K562 (cell line): ENCODE measurements around the gene NRIP2. TPM values are rescaled to one million over a fixed set of nuclear protein-coding genes. Genes with fewer than 3 reads are reported as not detected.

Experiments
- BRF2 ChIP-seq: IDR thresholded peaks from 3 replicates; pipeline ENCODE4 v1.6.1; 2011; ENCODE audit warnings: borderline replicate concordance, mild to moderate bottlenecking; ENCODE audit not compliant: insufficient read length, insufficient read depth
- E2F6 ChIP-seq, 2 experiments: IDR thresholded peaks; 2 replicates each; pipeline ENCODE4 v1.6.1; 2011; ENCODE audit warnings: borderline replicate concordance in 1 of 2, control low read depth in 1 of 2, low read depth in 1 of 2, low read length in 1 of 2, mild to moderate bottlenecking in 1 of 2, mixed read lengths in 1 of 2, moderate library complexity in 1 of 2; ENCODE audit not compliant: insufficient read depth in 1 of 2, insufficient read length in 1 of 2, poor library complexity in 1 of 2, severe bottlenecking in 1 of 2; ENCODE audit errors: extremely low read depth in 1 of 2
- GTF2B ChIP-seq: IDR thresholded peaks from 2 replicates; pipeline ENCODE4 v1.6.1; 2011; ENCODE audit not compliant: insufficient read length; ENCODE audit errors: extremely low read depth
- MGA ChIP-seq: fragments of 450-650 bp; IDR thresholded peaks from 2 replicates; pipeline ENCODE4 v1.6.1; 2016; ENCODE audit warnings: mild to moderate bottlenecking, moderate library complexity
- NCOA1 ChIP-seq: fragments of 450-650 bp; IDR thresholded peaks from 2 replicates; pipeline ENCODE4 v1.6.1; 2016; ENCODE audit warnings: low read depth
- POLR2A ChIP-seq: fragments of 450-650 bp; conservative IDR thresholded peaks from 2 replicates; pipeline ENCODE4 v1.6.1; 2016
- POLR2H ChIP-seq: IDR thresholded peaks from 2 replicates; pipeline ENCODE4 v1.6.1; 2016; ENCODE audit warnings: missing genetic modification characterization, low read depth, mild to moderate bottlenecking, control low read depth, missing compliant biosample characterization, moderate library complexity
- TAF1 ChIP-seq: IDR thresholded peaks from 2 replicates; pipeline ENCODE4 v1.6.1; 2011; ENCODE audit warnings: mild to moderate bottlenecking, low read length, moderate library complexity; ENCODE audit not compliant: insufficient read depth, control insufficient read depth, severe bottlenecking; ENCODE audit errors: extremely low read depth
- TAF7 ChIP-seq: fragments of 450-650 bp; IDR thresholded peaks from 2 replicates; pipeline ENCODE4 v1.6.1; 2016; ENCODE audit warnings: missing genetic modification characterization, missing compliant biosample characterization
- TEAD1 ChIP-seq, 2 experiments: fragments of 450-650 bp in 1 of 2; sonication (generic) in 1 of 2; formaldehyde crosslinking; IDR thresholded peaks; 2 replicates each; pipeline versions ENCODE4 v1.4.0 to v1.8.0; 2020 to 2022; ENCODE audit warnings: mild to moderate bottlenecking in 2 of 2, missing genetic modification reagents in 1 of 2
- ZNF282 ChIP-seq: sonication (generic); formaldehyde crosslinking; IDR thresholded peaks from 2 replicates; pipeline ENCODE4 v1.8.1; 2023; ENCODE audit warnings: missing genetic modification reagents
- polyA plus RNA-seq, 8 experiments: library from polyadenylated mRNA; depleted of rRNA in 4 of 8; stranded (reverse) in 5 of 8; unstranded in 3 of 8; fragments of >200 nt; fragmentation: Nextera tagmentation in 2 of 8; fragmentation: Illumina TruSeq in 1 of 8; extraction: Ambion mirVana in 2 of 8; extraction: Trizol in 1 of 8; gene quantifications; 2 replicates each; pipeline versions ENCODE4 v1.2.1 to v1.2.3, GENCODE V29; 2011 to 2014; ENCODE audit warnings: inconsistent platforms in 1 of 8, missing spikeins in 1 of 8
- total RNA-seq, 7 experiments: library from RNA; depleted of rRNA in 6 of 7; stranded (reverse); fragments of >200 nt in 6 of 7; fragmentation: Illumina TruSeq in 2 of 7; extraction: Trizol in 2 of 7; gene quantifications; 2 replicates each; pipeline versions ENCODE4 v1.2.1 to v1.2.3, GENCODE V29; 2011 to 2021; ENCODE audit warnings: low replicate concordance in 1 of 7

NRIP2 gene
- total and polyA plus RNA-seq, 9 of the 15 experiments (the other 6 are each of a cell fraction or from before 2014, with no cell fraction given) = 0.07 to 0.10 TPM; not detected in 7

- TF ChIP-seq POLR2A (peak; percentile 79), TEAD1 (CRISPR knock-in tag; IDR thresholded peaks at IDR 0.05) (peak in 1 of 2 experiments; percentile 89; a peak in 1 of 4 replicates), TAF1 (peak; percentile 81), BRF2 (no peak), TAF7 (tag) (0 out of 2 replicates have a peak, but pooled peaks have one; percentile 13), POLR2H (tag) (peak; percentile 62; the same call in 1 of the 2 replicates), E2F6 (IDR thresholded peaks at IDR 0.05; ENCODE audit: borderline replicate concordance in 1 of 2, extremely low read depth in 1 of 2, insufficient read depth in 1 of 2, insufficient read length in 1 of 2, low read depth in 1 of 2, low read length in 1 of 2, poor library complexity in 1 of 2, severe bottlenecking in 1 of 2) (peak; percentile 12 to 57), NCOA1 (no peak), MGA (peak; percentile 59), GTF2B (no peak), ZNF282 (CRISPR knock-in tag) (no peak)
These were observed 42.5 kb upstream of the NRIP2 start, which contains the start of the genes FOXM1 and RHNO1 (continued) for GRCh38 chr12:2877047-2877952.
